GM12878 (cell line): ENCODE results near the gene CPB2. TPM values are rescaled to one million over a fixed set of nuclear protein-coding genes. Genes with fewer than 3 reads are reported as not detected.
A peak's percentile ranks its signal among the peaks of the same experiment; 100 is the strongest.

Source experiments
- ATAC-seq: fragments of 200-7000 bp; cut with Tn5 transposase; 3 replicates; pipeline ENCODE4 v1.9.1; 2020; ENCODE audit warnings: mild to moderate bottlenecking, moderate library complexity
- BruUV-seq: library from RNA; stranded (reverse); fragments of 400-500 nt; replicated peaks from 2 replicates; lab custom pipeline; 2021; lab: Mats Ljungman, UMichigan
- CTCF ChIA-PET: fragments of 300-600 bp; sonication (Branson Sonifier 250); formaldehyde crosslinking; extraction: SDS; loops from one replicate; lab custom pipeline; 2021; ENCODE audit warnings: inconsistent platforms; lab: Yijun Ruan, JAX
- POLR2A ChIA-PET: fragments of 350-600 bp; formaldehyde crosslinking; extraction: SDS; loops from one replicate; lab custom pipeline; 2021; ENCODE audit warnings: inconsistent platforms; lab: Charles Lee
- RAD21 ChIA-PET: fragments of 300-600 bp; sonication (Branson Sonifier 250); formaldehyde crosslinking; loops from one replicate; lab custom pipeline; 2023; ENCODE audit warnings: antibody characterized with exemption; ENCODE audit not compliant: unreplicated experiment; lab: Charles Lee
- SMC1A ChIA-PET: fragments of 300-600 bp; sonication (Branson Sonifier 250); formaldehyde crosslinking; loops from one replicate; lab custom pipeline; 2023; ENCODE audit not compliant: unreplicated experiment, uncharacterized antibody; lab: Charles Lee
- DNase-seq: peaks from one replicate; pipeline ENCODE4 v3.0.0-alpha.2; 2011; ENCODE audit warnings: low read depth, low spot score
- FAIRE-seq: peaks from 3 replicates; lab custom pipeline; 2011; peaks lifted over from hg19 to GRCh38; lab: Jason Lieb, UNC
- H2AFZ ChIP-seq: 2 replicates; pipeline ENCODE4 v1.6.0; 2011; ENCODE audit warnings: low read depth, low read length, control low read depth; ENCODE audit not compliant: control insufficient read depth
- H3K27ac ChIP-seq: 2 replicates; pipeline ENCODE4 v1.5.1; 2011; ENCODE audit warnings: control low read depth; ENCODE audit not compliant: control insufficient read depth, insufficient read depth
- H3K27me3 ChIP-seq, 2 experiments: replicated peaks in 1 of 2; 2 replicates each; pipeline versions ENCODE4 v1.6.0 to v1.6.1; 2011; ENCODE audit warnings: low read length in 1 of 2; ENCODE audit not compliant: control insufficient read depth in 2 of 2, insufficient read depth in 2 of 2
- H3K36me3 ChIP-seq, 2 experiments: 2 replicates each; pipeline ENCODE4 v1.5.1; 2011; ENCODE audit warnings: low read length in 1 of 2; ENCODE audit not compliant: control insufficient read depth in 2 of 2, insufficient read depth in 2 of 2
- H3K4me1 ChIP-seq: 2 replicates; pipeline ENCODE4 v1.6.1; 2011; ENCODE audit warnings: mild to moderate bottlenecking, low read length, moderate library complexity, mixed read lengths; ENCODE audit not compliant: control insufficient read depth, insufficient read depth
- H3K4me2 ChIP-seq: 2 replicates; pipeline ENCODE4 v1.6.0; 2011; ENCODE audit warnings: control low read depth; ENCODE audit not compliant: control insufficient read depth, insufficient read depth
- H3K4me3 ChIP-seq: fragments of 200-600 bp; sonication (generic); 2 replicates; pipeline ENCODE4 v1.5.1; 2016
- H3K79me2 ChIP-seq: 2 replicates; pipeline ENCODE4 v1.6.0; 2011; ENCODE audit warnings: low read length; ENCODE audit not compliant: control insufficient read depth, insufficient read depth
- H3K9ac ChIP-seq: 2 replicates; pipeline ENCODE4 v1.8.0; 2011; ENCODE audit warnings: low read length, control low read depth, mixed read lengths; ENCODE audit not compliant: control insufficient read depth, insufficient read depth
- H3K9me3 ChIP-seq: replicated peaks from 3 replicates; pipeline ENCODE4 v1.5.1; 2011; ENCODE audit warnings: mild to moderate bottlenecking, low read length; ENCODE audit not compliant: control insufficient read depth, insufficient read depth
- H4K20me1 ChIP-seq: 2 replicates; pipeline ENCODE4 v1.6.0; 2011; ENCODE audit not compliant: control insufficient read depth, insufficient read depth
- FOS ChIP-seq: IDR thresholded peaks from 3 replicates; pipeline ENCODE4 v1.6.1; 2011; ENCODE audit warnings: borderline replicate concordance; ENCODE audit not compliant: insufficient read length; ENCODE audit errors: extremely low read depth
- HDAC6 ChIP-seq: fragments of 200-600 bp; sonication (generic); IDR thresholded peaks from one replicate; pipeline ENCODE4 v1.8.0; 2017; ENCODE audit warnings: antibody characterized with exemption; ENCODE audit not compliant: unreplicated experiment
- POLR2AphosphoS5 ChIP-seq: IDR thresholded peaks from 2 replicates; pipeline ENCODE4 v1.6.1; 2011; ENCODE audit warnings: mild to moderate bottlenecking, low read length, inconsistent platforms
- SIN3A ChIP-seq: IDR thresholded peaks from 2 replicates; pipeline ENCODE4 v1.6.1; 2012; ENCODE audit warnings: low read depth, low read length, improper control_type of control experiment
- SMC3 ChIP-seq: IDR thresholded peaks from 2 replicates; pipeline ENCODE4 v1.6.1; 2011; ENCODE audit warnings: low read length, improper control_type of control experiment, borderline replicate concordance
- SREBF1 ChIP-seq: IDR thresholded peaks from 2 replicates; pipeline ENCODE4 v1.6.1; 2012; ENCODE audit warnings: mild to moderate bottlenecking, low read length
- SRF ChIP-seq, 2 experiments: IDR thresholded peaks; 2 replicates each; pipeline ENCODE4 v1.6.1; 2011; ENCODE audit warnings: low read depth in 2 of 2, low read length in 2 of 2, mild to moderate bottlenecking in 1 of 2, moderate library complexity in 1 of 2
- YBX1 ChIP-seq: fragments of 450-650 bp; IDR thresholded peaks from 2 replicates; pipeline ENCODE4 v1.6.1; 2016; ENCODE audit warnings: antibody characterized with exemption
- WGBS: methylation state at CpG from one replicate; pipeline ENCODE4 v1.1.6; 2016; ENCODE audit warnings: low lambda C conversion rate; ENCODE audit not compliant: insufficient replicate concordance, insufficient coverage; ENCODE audit errors: missing lambda C conversion rate; 5-methylcytosine and 5-hydroxymethylcytosine counted together
- in situ Hi-C: fragments of 300-500 bp; cut with MboI; formaldehyde crosslinking; loops from 9 replicates; pipeline ENCODE4 v1.14.3; 2018; ENCODE audit warnings: mixed read lengths
- intact Hi-C: fragments of 100-400 bp; cut with micrococcal nuclease; formaldehyde crosslinking; loops from one replicate; pipeline ENCODE4 v1.14.2; 2022; ENCODE audit not compliant: unreplicated experiment
- polyA plus RNA-seq, 11 experiments: library from polyadenylated mRNA; depleted of rRNA in 4 of 11; unstranded in 6 of 11; stranded (reverse) in 5 of 11; fragments of >200 nt; fragmentation: Nextera tagmentation in 4 of 11; fragmentation: Illumina TruSeq in 1 of 11; extraction: Ambion mirVana in 4 of 11; extraction: Trizol in 1 of 11; gene quantifications; 1 replicate in 1 of 11; 2 replicates in 10 of 11; pipeline versions ENCODE4 v1.2.1 to v1.2.3, GENCODE V29; 2011 to 2016; ENCODE audit warnings: inconsistent platforms in 2 of 11, missing spikeins in 2 of 11, low read depth in 1 of 11
- total RNA-seq, 4 experiments: library from RNA; depleted of rRNA in 3 of 4; stranded (reverse); fragments of >200 nt in 3 of 4; fragmentation: Illumina TruSeq in 1 of 4; extraction: Trizol in 1 of 4; gene quantifications; 2 replicates each; pipeline versions ENCODE4 v1.2.1 to v1.2.3, GENCODE V29; 2013 to 2021

Gene CPB2
- total and polyA plus RNA-seq, 10 of the 15 experiments (the other 5 are each of a cell fraction or from before 2014, with no cell fraction given), result 0.05 to 0.87 (median 0.13) TPM; not detected in 3

GRCh38 chr13:46145135-46145534, 40.3 kb upstream of the CPB2 start:
- Histone ChIP-seq H3K9me3 (no peaks in the 10 kb centered on the region), H3K27me3 (no peaks in the 10 kb centered on the region), H3K36me3 (peaks cover 20 to 57% of the 10 kb centered on the region in 2 experiments), H3K4me1 (no peaks in the 10 kb centered on the region), H3K9ac (no peak overlapping the region), H3K4me2 (no peak overlapping the region), H2AFZ (no peak overlapping the region), H3K27ac (no peak overlapping the region), H3K4me3 (no peak overlapping the region), H4K20me1 (no peaks in the 10 kb centered on the region), H3K79me2 (peaks cover 7% of the 10 kb centered on the region)
- in situ Hi-C loops, result no loop called here
- SMC1A ChIA-PET, result interaction anchor here (0.5 to 1.2 kb wide), 5 partner anchors 8 to 338 kb away, joined by 3 to 5 read pairs (median 3); no protein-coding TSS in a partner anchor
- RAD21 ChIA-PET, result interaction anchor here (1.4 kb wide), 1 partner anchor 15 kb away, joined by 5 read pairs; no protein-coding TSS in a partner anchor
- 97% methylated on average over 4 of the region's 4 CpGs for WGBS
- CTCF ChIA-PET, result interaction anchor here (0.6 to 1.9 kb wide), 4 partner anchors 13 to 22 kb away, joined by 3 to 10 read pairs (median 3); no protein-coding TSS in a partner anchor
- peak; percentile 11; the same call in 1 of the 2 replicates for TF ChIP-seq POLR2AphosphoS5
- no peak for TF ChIP-seq SRF (IDR thresholded peaks at IDR 0.05; ENCODE audit: low read depth in 2 of 2, low read length in 2 of 2)
- TF ChIP-seq FOS, result no peak
- no peak for TF ChIP-seq SREBF1
- TF ChIP-seq YBX1, result no peak
- no peak for TF ChIP-seq SMC3
- TF ChIP-seq HDAC6, result no peak
- TF ChIP-seq SIN3A, result no peak
- POLR2A ChIA-PET, result interaction anchor here (0.6 to 1.5 kb wide), 2 partner anchors 10 to 851 kb away, joined by 5 to 6 read pairs; no protein-coding TSS in a partner anchor
- no TSS peak for BruUV-seq
- ATAC-seq (no peak), FAIRE-seq (no peak), DNase-seq (no peak)
- intact Hi-C loops, result no loop called here
